ENCODE results near the gene NT5C.
"Not testable (repeated sequence)": the region's sequence is repeated elsewhere in the genome, so short reads cannot be mapped to it uniquely, and the experiment has no call there.

NT5C gene

GRCh38 chr17:75131278-75132017 lies at the start of gene NT5C:
Gene NT5C, minus strand, starts transcription at chr17:75131742. Its CDS starts 35 bp downstream, at chr17:75131707.
- peak; percentile 50 to 56 for DNase-seq (ENCODE audit: low read depth in 2 of 2)

- no peak for DNase-seq (ENCODE audit: low read depth in 2 of 2)
These were observed 49.6 kb upstream of the NT5C start for GRCh38 chr17:75181110-75181509.

- DNase-seq (ENCODE audit: low read depth in 2 of 2), result no peak
These were observed 46.9 kb upstream of the NT5C start for GRCh38 chr17:75178453-75178852.

GRCh38 chr17:75176625-75177024 lies 45.1 kb upstream of the NT5C start:
- no peak for DNase-seq (ENCODE audit: low read depth in 2 of 2)

- no peak for DNase-seq (ENCODE audit: low read depth in 2 of 2)
These were observed 43.5 kb upstream of the NT5C start for GRCh38 chr17:75174996-75175395.

- DNase-seq (ENCODE audit: low read depth in 2 of 2), result no peak
These were observed 42.0 kb upstream of the NT5C start for GRCh38 chr17:75173526-75173925.

GRCh38 chr17:75168998-75169397 lies 37.5 kb upstream of the NT5C start:
- no peak for DNase-seq (ENCODE audit: low read depth in 2 of 2)

GRCh38 chr17:75164606-75165005 lies 33.1 kb upstream of the NT5C start:
- DNase-seq (ENCODE audit: low read depth in 2 of 2), result not testable (repeated sequence)

GRCh38 chr17:75163074-75163473 lies 31.5 kb upstream of the NT5C start:
- no peak for DNase-seq (ENCODE audit: low read depth in 2 of 2)

GRCh38 chr17:75160211-75160610 lies 28.7 kb upstream of the NT5C start:
- DNase-seq (ENCODE audit: low read depth in 2 of 2), result no peak

GRCh38 chr17:75159196-75160031 lies 27.9 kb upstream of the NT5C start:
- no peak for DNase-seq (ENCODE audit: low read depth in 2 of 2)

- not testable (repeated sequence) for DNase-seq (ENCODE audit: low read depth in 2 of 2)
These were observed 26.9 kb upstream of the NT5C start for GRCh38 chr17:75158480-75158879.

- no peak for DNase-seq (ENCODE audit: low read depth in 2 of 2)
These were observed 23.7 kb upstream of the NT5C start for GRCh38 chr17:75155191-75155601.

GRCh38 chr17:75154195-75155106 lies 22.9 kb upstream of the NT5C start, which contains the start of gene JPT1:
Gene JPT1, minus strand, starts transcription at chr17:75154512. Its CDS starts 115 bp downstream, at chr17:75154397.
- peak; percentile 98 for DNase-seq (ENCODE audit: low read depth in 2 of 2)

GRCh38 chr17:75153780-75154194 lies 22.2 kb upstream of the NT5C start:
- no peak for DNase-seq (ENCODE audit: low read depth in 2 of 2)

GRCh38 chr17:75152922-75153779 lies 21.6 kb upstream of the NT5C start:
- DNase-seq (ENCODE audit: low read depth in 2 of 2), result no peak

GRCh38 chr17:75152523-75152921 lies 21.0 kb upstream of the NT5C start:
- no peak for DNase-seq (ENCODE audit: low read depth in 2 of 2)

GRCh38 chr17:75151930-75152329 lies 20.4 kb upstream of the NT5C start:
- DNase-seq (ENCODE audit: low read depth in 2 of 2), result no peak

GRCh38 chr17:75147878-75148546 lies 16.5 kb upstream of the NT5C start:
- DNase-seq (ENCODE audit: low read depth in 2 of 2), result no peak

GRCh38 chr17:75146592-75146991 lies 15.1 kb upstream of the NT5C start:
- no peak for DNase-seq (ENCODE audit: low read depth in 2 of 2)

All from fibroblast of skin of left quadriceps (primary cell).